ENCODE measurements around the gene SMAD5. TPM values are rescaled to one million over a fixed set of nuclear protein-coding genes. Genes with fewer than 3 reads are reported as not detected.

Gene SMAD5
- total RNA-seq, 1 experiment from 2014 or later: 64.3 TPM

DNA sequence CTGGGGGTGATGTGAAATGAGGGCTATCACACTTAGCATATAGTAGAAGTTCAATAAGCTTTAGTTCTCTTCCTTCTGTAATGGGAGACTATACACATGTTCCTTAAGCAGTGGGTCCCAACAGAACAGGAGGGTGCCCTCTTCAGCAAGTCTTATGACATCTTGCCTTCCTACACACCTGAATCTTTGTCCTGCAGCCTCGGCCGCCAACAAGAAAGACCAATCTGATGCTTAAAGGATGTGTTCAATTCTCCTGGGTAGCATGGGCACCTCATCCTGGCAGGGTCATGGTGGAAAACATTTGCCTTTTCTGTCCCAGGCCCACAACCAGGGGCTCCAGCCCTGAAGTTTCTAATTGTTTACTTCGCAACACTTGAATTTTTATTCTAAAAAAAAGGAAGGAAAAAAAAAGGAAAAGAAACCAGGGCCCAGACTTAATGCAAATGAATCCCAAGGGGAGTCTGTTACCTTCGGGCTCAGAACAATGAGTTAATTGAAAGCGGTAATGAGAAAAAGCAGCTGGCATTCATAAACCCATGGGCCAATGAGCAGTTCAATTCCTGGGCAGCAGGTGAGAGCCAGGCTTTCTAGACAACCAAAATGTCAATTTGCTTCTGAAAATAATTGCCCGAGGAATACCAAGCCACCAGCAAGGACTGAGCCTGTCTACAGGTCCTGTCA, 26.2 kb upstream of the SMAD5 start:
- no peak overlapping the region for H3K4me2 ChIP-seq (ENCODE audit: low read length)
- CTCF ChIA-PET: no interaction called here
- no peak for ATAC-seq
- no peaks in the 10 kb centered on the region for H3K36me3 ChIP-seq (ENCODE audit: control insufficient read depth in 1 of 2, insufficient read depth in 2 of 2, low read length in 2 of 2)
- POLR2A ChIA-PET: no interaction called here
- BruUV-seq (replicated peaks): no TSS peak
- intact Hi-C loops (cut with micrococcal nuclease): no loop called here
- no peak for DNase-seq (ENCODE audit: low read depth, low spot score)
- no peaks in the 10 kb centered on the region for H3K27me3 ChIP-seq (ENCODE audit: insufficient read depth, low read length)
- no peaks in the 10 kb centered on the region for H4K20me1 ChIP-seq (ENCODE audit: insufficient read depth)
- H3K79me2 ChIP-seq (ENCODE audit: insufficient read depth, low read length): no peaks in the 10 kb centered on the region
- no peak overlapping the region for H2AFZ ChIP-seq (ENCODE audit: low read depth, low read length, poor library complexity, severe bottlenecking)
- TF ChIP-seq EZH2phosphoT487 (IDR thresholded peaks at IDR 0.05; ENCODE audit: borderline replicate concordance) (no peak), SRF (IDR thresholded peaks at IDR 0.05; ENCODE audit: low read depth) (no peak), ELF1 (IDR thresholded peaks at IDR 0.05; ENCODE audit: borderline replicate concordance, low read depth) (no peak), CBX3 (IDR thresholded peaks at IDR 0.05; ENCODE audit: low read depth) (no peak), JUND (IDR thresholded peaks at IDR 0.05) (no peak), EZH2 (IDR thresholded peaks at IDR 0.05) (no peak), SP1 (IDR thresholded peaks at IDR 0.05; ENCODE audit: low read depth) (no peak), POLR2A (IDR thresholded peaks at IDR 0.05; ENCODE audit: borderline replicate concordance, extremely low read depth, insufficient read depth, insufficient read length) (no peak), RAD21 (IDR thresholded peaks at IDR 0.05; ENCODE audit: low read depth) (no peak), TCF7L2 (IDR thresholded peaks at IDR 0.05; ENCODE audit: borderline replicate concordance, extremely low read depth, insufficient read depth, insufficient read length) (no peak), ZNF274 (IDR thresholded peaks at IDR 0.05; ENCODE audit: low read depth, low read length) (no peak), CEBPB (IDR thresholded peaks at IDR 0.05; ENCODE audit: low read depth) (no peak), EGR1 (IDR thresholded peaks at IDR 0.05; ENCODE audit: low read depth) (no peak), POLR2AphosphoS5 (IDR thresholded peaks at IDR 0.05; ENCODE audit: low read depth, low read length) (no peak), SIN3A (IDR thresholded peaks at IDR 0.05; ENCODE audit: low read depth) (no peak)
- TF ChIP-seq, protein P1, sequence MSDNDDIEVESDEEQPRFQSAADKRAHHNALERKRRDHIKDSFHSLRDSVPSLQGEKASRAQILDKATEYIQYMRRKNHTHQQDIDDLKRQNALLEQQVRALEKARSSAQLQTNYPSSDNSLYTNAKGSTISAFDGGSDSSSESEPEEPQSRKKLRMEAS (IDR thresholded peaks at IDR 0.05): no peak
- TF ChIP-seq, protein P2, sequence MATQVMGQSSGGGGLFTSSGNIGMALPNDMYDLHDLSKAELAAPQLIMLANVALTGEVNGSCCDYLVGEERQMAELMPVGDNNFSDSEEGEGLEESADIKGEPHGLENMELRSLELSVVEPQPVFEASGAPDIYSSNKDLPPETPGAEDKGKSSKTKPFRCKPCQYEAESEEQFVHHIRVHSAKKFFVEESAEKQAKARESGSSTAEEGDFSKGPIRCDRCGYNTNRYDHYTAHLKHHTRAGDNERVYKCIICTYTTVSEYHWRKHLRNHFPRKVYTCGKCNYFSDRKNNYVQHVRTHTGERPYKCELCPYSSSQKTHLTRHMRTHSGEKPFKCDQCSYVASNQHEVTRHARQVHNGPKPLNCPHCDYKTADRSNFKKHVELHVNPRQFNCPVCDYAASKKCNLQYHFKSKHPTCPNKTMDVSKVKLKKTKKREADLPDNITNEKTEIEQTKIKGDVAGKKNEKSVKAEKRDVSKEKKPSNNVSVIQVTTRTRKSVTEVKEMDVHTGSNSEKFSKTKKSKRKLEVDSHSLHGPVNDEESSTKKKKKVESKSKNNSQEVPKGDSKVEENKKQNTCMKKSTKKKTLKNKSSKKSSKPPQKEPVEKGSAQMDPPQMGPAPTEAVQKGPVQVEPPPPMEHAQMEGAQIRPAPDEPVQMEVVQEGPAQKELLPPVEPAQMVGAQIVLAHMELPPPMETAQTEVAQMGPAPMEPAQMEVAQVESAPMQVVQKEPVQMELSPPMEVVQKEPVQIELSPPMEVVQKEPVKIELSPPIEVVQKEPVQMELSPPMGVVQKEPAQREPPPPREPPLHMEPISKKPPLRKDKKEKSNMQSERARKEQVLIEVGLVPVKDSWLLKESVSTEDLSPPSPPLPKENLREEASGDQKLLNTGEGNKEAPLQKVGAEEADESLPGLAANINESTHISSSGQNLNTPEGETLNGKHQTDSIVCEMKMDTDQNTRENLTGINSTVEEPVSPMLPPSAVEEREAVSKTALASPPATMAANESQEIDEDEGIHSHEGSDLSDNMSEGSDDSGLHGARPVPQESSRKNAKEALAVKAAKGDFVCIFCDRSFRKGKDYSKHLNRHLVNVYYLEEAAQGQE (IDR thresholded peaks at IDR 0.05; ENCODE audit: low read depth): no peak
- TF ChIP-seq, protein P3, sequence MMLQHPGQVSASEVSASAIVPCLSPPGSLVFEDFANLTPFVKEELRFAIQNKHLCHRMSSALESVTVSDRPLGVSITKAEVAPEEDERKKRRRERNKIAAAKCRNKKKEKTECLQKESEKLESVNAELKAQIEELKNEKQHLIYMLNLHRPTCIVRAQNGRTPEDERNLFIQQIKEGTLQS (IDR thresholded peaks at IDR 0.05): no peak
- TF ChIP-seq, protein P4, sequence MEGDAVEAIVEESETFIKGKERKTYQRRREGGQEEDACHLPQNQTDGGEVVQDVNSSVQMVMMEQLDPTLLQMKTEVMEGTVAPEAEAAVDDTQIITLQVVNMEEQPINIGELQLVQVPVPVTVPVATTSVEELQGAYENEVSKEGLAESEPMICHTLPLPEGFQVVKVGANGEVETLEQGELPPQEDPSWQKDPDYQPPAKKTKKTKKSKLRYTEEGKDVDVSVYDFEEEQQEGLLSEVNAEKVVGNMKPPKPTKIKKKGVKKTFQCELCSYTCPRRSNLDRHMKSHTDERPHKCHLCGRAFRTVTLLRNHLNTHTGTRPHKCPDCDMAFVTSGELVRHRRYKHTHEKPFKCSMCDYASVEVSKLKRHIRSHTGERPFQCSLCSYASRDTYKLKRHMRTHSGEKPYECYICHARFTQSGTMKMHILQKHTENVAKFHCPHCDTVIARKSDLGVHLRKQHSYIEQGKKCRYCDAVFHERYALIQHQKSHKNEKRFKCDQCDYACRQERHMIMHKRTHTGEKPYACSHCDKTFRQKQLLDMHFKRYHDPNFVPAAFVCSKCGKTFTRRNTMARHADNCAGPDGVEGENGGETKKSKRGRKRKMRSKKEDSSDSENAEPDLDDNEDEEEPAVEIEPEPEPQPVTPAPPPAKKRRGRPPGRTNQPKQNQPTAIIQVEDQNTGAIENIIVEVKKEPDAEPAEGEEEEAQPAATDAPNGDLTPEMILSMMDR (IDR thresholded peaks at IDR 0.05 in 2 of 3, conservative IDR thresholded peaks at IDR 0.05 in 1 of 3; ENCODE audit: borderline replicate concordance in 1 of 3, insufficient read depth in 1 of 3, low read depth in 2 of 3, low read length in 2 of 3): no peak
- TF ChIP-seq, protein P5, sequence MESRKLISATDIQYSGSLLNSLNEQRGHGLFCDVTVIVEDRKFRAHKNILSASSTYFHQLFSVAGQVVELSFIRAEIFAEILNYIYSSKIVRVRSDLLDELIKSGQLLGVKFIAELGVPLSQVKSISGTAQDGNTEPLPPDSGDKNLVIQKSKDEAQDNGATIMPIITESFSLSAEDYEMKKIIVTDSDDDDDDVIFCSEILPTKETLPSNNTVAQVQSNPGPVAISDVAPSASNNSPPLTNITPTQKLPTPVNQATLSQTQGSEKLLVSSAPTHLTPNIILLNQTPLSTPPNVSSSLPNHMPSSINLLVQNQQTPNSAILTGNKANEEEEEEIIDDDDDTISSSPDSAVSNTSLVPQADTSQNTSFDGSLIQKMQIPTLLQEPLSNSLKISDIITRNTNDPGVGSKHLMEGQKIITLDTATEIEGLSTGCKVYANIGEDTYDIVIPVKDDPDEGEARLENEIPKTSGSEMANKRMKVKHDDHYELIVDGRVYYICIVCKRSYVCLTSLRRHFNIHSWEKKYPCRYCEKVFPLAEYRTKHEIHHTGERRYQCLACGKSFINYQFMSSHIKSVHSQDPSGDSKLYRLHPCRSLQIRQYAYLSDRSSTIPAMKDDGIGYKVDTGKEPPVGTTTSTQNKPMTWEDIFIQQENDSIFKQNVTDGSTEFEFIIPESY (IDR thresholded peaks at IDR 0.05; ENCODE audit: extremely low read depth, insufficient replicate concordance, low read length): no peak
- H3K9me3 ChIP-seq (ENCODE audit: control insufficient read depth in 1 of 2, insufficient read depth in 1 of 2, low read depth in 1 of 2, low read length in 2 of 2): no peaks in the 10 kb centered on the region
- H3K4me3 ChIP-seq (replicated peaks in 1 of 2; ENCODE audit: low read depth in 1 of 2, low read length in 2 of 2): no peak overlapping the region
- H3K4me1 ChIP-seq (ENCODE audit: control insufficient read depth in 1 of 2, insufficient read depth in 2 of 2, low read length in 2 of 2): no peaks in the 10 kb centered on the region
- no peak overlapping the region for H3K9ac ChIP-seq (ENCODE audit: low read length)
- RAD21 ChIA-PET (ENCODE audit: low non-redundant PET in 1 of 2, low total read pairs in 2 of 2, uncharacterized antibody in 2 of 2, unreplicated experiment in 2 of 2): no interaction called here
- no peak overlapping the region for H3K27ac ChIP-seq (ENCODE audit: low read depth, low read length)
- no peaks in the 10 kb centered on the region for H3K9me2 ChIP-seq (ENCODE audit: insufficient read depth)
